Measurements from ENCODE around the gene VPS41.

DNA sequence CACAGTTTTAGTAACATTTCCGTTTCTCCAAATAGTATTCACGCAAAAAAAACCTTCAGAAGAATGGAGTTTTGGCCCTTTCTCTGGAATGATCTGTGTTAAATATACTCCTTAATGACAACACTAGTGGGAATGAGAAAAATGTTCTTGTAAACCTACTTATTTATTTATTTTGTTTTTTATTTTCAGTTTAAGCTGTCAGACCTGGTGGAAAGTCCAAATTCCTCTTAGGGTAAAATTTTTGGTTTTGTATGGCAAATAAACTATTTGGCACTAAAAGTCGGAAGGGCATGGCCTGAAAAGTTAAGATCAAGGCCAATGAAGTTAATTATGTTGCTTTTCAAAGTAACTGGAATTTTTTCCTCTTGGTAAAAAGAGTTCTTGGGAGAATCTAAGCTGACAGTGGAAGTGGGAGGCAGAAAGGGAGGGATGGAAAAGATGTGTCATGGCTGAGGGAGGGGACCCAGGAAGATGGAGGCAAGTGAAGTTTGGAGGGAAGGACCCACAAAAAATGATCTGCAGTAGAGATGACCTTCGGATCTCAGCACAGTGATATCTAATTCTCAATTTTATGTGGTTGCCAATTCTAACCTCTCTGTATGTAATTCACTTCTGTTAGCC, 33.5 kb upstream of the VPS41 start:
- TF ChIP-seq, protein P1, sequence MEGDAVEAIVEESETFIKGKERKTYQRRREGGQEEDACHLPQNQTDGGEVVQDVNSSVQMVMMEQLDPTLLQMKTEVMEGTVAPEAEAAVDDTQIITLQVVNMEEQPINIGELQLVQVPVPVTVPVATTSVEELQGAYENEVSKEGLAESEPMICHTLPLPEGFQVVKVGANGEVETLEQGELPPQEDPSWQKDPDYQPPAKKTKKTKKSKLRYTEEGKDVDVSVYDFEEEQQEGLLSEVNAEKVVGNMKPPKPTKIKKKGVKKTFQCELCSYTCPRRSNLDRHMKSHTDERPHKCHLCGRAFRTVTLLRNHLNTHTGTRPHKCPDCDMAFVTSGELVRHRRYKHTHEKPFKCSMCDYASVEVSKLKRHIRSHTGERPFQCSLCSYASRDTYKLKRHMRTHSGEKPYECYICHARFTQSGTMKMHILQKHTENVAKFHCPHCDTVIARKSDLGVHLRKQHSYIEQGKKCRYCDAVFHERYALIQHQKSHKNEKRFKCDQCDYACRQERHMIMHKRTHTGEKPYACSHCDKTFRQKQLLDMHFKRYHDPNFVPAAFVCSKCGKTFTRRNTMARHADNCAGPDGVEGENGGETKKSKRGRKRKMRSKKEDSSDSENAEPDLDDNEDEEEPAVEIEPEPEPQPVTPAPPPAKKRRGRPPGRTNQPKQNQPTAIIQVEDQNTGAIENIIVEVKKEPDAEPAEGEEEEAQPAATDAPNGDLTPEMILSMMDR (IDR thresholded peaks at IDR 0.05): no peak
- no peak for TF ChIP-seq POLR2A (IDR thresholded peaks at IDR 0.05)
